GM21360 (cell line): ENCODE measurements around the gene CEP63.
A peak's percentile ranks its signal among the peaks of the same experiment; 100 is the strongest.

Source experiments
- ATAC-seq: cut with Tn5 transposase; IDR thresholded peaks from one replicate; pipeline ENCODE4 v1.9.1; 2021; ENCODE audit warnings: mild to moderate bottlenecking, moderate library complexity; ENCODE audit not compliant: unreplicated experiment

Gene CEP63

DNA sequence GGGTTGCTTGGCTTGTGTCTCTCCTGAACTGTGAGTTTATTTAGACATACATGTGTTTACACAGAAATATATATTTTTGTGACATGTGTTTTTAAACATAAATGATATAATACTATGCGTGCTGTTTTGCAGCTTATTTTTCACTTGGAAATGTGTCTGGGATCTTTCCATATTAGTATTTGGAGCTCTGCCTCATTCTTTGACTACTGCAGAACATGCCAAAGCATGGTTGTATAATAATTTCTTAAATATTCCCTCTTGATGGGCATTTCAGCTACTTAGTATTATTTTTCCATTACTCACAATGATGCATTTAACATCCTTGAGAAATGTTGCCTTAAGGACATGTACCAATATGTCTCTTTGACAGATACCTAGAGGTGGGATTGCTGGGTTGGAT, 19.5 kb upstream of the CEP63 start:
- ATAC-seq, result no peak

DNA sequence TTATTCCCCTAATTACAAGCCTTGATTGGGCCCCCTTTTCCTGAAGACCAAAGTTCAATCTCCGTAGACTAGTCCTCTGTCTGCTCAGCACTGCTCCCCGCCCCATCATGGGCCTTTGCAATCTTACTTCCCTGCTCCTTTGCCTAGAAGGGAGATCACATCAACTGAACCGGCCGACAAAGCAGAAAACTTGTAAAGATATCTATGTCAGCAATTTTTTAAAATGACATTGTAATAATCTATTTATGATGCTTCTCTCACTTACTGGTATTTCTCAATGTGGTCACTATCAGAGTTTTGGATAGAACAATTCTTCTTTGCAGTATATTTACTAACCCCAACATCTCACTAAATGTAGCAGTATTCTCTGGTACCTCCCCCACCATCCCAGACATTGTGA, 17.3 kb upstream of the CEP63 start:
- no peak for ATAC-seq

DNA sequence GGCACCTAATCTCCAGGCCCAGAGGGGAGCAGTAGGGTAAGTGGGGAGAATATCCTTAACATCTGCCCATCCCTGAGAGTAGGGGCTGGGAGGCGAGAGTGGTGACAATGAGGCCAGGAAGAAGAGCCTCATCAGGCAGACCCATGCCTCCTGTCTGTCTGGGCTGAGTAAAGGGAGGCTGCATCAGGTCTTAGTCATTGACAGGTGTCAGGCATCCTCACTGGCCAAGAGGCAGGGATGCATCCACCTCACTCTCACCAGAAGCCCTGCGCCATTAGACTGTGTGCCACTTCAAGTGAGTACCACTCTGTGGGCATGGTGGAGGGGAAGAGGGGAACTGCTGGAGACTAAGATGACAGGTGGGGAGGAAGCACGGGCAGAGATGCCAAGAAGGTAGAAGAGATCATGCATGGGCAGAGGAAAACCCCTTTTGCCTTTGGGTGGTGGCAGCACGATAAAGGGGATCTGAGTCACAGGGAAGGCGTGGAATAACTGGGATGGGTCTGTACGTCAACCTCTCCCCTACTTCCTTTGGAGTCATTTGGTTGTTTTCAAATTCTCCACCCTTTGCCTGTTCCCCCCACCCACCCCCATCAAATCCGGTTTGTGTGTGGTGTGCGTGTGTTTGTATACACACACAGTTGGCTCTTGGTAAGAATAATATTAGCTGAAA, 14.2 kb upstream of the CEP63 start:
- no peak for ATAC-seq

DNA sequence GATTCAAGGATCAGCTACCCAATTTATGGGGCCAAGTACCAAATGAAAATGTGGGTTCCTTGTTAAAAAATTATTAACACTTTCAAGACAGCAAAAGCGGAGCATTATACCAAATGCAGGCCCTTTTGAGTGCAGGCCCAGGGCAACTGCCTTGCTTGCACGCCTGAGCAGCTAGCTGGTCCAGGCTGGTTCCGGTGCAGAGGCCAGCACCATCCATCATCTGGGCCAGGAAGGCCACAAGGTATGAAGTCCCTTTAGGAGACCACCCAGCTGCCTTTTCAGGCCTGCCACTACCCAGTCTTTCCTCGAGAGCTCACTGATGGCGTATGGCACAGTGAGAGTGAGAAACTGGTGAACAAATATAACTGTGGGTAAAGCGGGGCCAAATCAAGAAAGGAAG, 13.0 kb upstream of the CEP63 start:
- no peak for ATAC-seq

DNA sequence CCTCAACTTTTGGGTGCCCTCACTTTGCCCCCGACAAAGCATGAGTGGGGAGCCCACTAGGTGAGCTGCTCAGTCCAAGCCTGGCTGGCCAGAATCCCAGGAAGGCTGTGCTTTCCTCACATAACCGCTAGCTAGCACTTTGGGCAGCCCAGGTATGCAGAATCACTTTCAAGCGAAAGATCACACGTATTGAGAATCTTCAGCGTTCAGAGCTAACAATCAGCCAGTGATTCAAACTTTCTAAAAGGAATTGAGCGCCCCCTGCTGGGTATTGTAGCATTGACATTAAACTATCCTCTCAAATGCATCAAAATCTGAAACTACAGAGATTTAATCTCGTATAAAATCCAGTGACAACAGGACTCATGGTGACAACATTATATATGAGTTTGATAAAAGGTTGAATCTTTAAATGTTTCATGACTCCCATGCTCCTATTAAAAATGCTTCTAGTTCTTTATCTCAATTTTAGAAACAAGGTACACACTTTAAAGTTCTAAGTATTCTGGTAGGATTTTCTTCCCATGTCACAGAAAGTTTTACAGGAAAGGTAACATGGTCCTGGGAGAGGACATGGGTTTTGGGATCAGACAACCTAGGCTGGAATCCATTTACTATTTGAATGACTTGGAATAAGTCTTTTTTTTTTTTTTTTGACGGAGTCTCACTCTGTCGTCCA, 11.8 kb upstream of the CEP63 start:
- no peak for ATAC-seq

DNA sequence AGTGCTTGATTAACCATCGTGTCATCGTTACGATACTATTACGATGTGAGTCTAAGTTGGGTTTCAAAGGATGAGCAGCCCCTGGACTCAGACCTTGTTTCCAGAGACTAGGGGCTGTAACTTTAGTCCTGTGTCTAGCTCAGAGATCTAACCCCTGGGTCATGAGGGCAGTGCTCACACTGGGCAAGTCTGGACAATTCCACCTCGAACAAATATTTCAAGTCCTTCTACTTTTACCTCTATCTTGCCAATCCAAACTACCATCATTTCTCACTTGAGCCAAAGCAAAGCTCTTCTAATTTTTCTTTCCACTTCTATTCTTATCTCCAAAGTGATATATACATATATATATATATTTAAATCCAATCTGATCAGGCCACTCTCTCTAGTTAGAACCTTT, 10.9 kb upstream of the CEP63 start:
- ATAC-seq, result no peak

DNA sequence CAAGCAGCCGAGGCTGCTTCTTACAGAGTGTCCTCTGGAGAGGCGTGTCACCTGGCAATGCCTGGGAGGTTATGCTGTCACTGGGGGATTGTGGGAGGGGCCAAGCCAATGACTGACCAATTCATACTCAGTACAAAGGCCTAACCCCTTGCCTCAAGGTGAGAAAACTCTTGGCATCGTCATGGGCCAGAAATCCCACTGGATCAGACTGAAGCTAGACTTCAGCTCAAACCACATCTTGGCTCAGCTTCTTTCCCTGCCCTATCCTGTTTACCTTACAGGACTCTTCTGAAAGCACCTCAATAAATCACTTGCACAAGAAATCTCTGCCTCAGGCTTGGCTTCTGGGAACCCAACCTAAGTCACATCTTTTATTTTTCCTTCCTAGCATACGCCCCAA, 9.6 kb upstream of the CEP63 start:
- no peak for ATAC-seq

DNA sequence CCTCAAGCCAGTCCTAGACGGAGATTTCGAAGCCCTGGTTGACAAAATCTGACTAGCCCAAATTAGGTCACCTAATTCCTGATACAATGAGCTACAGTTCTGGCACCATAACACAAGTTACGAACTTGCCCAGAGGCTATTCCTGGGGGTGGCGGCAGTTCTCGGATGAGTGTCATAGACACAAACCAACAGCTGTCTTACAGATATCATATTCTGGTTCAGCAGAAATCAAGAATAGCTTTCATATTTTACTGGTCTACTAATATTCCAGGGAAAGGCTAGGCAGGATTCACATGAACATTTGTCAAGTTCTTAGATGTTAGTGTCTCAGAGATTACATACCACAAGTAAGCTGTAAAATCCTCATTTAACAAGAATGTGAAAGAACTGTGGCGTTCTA, 8.9 kb upstream of the CEP63 start:
- no peak for ATAC-seq

DNA sequence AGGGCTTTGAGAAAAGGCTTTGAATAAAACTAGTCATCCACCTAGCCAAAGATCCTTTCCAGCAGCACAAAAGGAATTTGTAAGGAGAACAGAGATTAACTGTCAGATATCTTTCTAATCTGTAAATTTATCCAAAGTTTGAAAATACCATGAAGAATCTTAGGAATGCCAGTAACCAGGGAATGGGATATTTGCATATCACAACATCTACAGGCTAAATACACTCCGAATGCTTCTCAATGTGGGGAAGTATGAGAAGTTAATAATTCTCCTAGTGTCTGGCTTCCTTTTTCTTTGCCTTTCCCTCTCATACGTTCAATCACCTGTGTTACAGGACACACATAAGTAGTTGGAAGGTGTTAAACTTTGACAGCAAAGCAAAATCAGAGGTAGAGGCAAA, 7.9 kb upstream of the CEP63 start:
- ATAC-seq, result no peak

DNA sequence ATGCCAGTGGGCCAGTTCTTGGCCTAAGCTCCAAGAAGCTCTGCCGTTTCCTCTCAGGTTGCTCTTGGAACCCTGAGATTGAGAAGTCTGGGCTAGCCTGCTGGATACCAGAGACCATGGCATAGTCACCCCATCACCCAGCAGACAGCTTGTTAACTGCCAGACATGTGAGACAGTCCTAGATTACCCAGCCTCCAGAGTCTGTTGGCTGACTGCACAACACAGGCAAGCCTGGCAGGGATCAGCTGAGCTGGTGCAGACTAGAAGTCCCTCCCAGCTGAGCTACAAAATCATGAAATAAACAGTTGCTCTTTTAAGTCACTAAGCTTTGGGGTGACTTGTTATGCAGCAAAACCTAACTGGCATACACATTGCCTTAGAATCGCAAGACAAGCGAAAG, 5.3 kb upstream of the CEP63 start:
- no peak for ATAC-seq

DNA sequence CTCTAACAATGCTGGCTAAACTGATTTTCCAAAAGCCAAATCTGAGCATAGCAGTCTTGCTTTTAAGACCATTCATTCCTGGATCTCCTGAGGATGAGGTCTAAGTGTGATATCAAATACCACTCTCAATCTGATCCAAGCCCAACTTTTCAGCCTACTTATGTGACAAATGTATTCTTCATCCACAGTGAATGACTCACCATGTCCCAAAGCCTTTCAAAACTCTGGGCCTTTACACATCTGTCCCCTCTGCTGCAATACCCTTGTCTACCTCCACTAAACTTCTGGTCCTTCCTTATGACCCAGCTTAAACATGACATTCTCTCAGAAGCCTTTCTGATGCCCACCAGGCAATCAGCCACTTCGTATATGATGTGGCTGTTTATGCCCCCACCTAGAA, 4.7 kb upstream of the CEP63 start:
- ATAC-seq, result no peak

DNA sequence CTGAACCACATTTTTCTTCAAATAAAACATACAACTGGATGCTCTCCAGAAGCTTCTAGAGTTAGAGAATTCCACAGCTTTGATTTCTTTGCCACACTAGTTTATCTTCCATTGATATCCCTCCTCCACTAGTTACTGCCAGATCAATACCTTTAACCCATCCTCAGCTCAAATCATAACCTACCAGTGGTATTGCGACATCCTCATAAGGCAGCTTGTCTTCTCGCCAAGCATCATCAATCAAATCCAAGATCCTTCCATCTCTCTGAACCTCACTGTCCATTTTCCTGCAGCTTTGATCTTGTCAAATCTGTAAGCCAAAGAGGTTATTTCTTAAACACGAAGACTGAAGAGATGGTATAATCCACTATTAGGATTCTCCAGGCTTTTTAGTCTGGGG, 3.2 kb upstream of the CEP63 start:
- no peak for ATAC-seq

DNA sequence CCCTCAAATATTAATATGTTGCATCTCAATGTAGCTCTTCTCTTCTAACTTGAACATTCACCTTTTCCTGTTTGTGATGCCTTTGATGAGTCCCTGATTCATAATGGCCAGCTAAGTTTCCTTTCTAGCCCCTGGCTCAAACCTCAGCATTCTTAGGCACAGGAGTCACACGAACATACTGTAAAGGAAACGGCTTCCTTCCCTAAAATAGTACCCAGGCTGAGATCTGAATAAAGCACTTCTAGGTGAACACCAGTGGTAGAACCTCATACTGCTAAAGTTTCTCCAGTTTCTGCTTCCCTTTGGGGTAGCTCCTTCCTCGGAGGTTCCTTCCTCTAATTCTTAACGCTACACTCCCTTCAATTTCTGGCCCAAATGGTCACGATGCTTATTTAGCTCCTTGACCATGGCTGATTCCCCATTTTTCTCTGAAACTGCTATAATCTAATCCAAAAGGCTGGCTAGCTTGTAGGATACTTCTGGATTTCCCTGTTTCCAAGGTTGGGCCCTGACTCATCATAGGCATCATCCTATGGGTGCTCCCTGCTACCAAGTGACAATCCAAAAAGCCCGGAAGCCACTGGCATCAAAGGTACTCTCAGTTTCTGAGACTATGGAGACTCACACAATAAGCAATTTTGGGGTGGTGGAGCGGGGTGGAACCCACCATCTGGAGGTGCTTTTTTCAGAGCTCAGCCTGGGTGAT, 2.5 kb upstream of the CEP63 start:
- ATAC-seq, result no peak

DNA sequence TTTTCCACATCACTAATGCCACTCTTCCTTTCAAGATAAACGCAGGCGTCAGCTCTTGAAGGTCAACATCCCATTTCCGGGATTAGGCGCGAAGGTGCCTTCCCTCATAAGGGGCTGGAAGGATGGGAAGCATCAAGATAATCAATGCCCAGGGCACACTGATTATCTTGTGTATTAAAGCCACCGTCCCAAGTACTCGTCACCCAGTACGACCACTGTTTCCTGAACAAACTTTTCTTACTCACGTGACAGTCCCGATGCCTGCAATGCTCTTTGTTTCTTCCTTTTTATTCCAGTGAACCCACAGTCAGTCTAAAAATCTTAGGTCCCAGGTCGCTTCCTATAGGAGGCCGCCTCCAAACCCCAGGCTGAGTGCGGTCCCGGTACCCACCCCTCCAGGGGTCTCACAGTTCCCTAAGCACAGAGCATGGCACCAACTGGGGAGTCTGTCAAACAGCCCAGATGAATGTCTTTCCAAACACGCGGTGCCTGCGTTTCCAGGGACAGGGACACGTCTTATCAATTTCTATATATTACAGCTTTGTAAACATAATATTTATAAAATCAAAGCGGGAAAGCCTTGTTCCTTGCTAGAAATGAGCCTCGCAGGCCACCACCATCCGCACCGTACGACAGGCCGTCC, 661 bp upstream of the CEP63 start:
- ATAC-seq, result peak; percentile 14

DNA sequence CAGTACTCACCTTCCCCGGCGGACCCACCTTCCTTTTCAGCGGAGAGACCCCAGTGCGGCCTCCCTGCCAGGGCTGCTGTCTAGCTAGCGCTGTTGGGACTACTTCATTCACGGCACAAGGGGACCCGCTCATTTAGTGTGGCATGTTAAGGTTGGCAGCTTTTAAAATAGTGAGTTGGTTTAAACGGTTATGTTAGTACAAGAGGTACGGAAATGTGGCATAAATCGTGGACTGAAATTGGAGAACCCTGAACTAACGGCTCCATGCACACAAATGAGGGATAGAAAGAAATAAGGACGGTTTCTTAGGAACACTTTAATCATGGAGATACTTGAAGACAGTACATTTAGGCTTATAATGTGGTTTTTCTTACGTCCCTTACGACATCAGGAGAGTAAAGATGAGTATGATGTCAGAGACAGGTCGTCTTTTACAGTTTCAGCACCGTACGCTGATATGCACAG, 752 bp downstream of the CEP63 start:
- no peak for ATAC-seq

DNA sequence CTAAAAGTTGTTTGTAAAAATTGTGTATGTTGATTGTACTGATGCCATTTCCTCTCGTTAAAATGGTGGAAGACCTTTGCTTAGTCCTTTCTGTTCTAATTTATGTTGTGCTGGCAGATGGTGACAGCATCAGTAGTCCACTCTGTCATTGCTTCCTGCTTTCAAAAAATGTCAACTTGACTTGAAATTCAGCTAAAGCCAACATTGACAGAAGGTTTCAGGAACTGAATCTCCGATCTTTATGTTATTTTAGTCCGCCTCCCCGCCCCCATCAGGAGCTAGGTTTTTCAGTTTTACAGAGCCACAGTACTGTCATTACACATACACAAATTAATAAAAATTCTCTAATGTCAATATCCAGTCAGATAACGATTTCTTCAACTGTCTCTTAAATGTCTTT, 1.5 kb downstream of the CEP63 start:
- no peak for ATAC-seq

DNA sequence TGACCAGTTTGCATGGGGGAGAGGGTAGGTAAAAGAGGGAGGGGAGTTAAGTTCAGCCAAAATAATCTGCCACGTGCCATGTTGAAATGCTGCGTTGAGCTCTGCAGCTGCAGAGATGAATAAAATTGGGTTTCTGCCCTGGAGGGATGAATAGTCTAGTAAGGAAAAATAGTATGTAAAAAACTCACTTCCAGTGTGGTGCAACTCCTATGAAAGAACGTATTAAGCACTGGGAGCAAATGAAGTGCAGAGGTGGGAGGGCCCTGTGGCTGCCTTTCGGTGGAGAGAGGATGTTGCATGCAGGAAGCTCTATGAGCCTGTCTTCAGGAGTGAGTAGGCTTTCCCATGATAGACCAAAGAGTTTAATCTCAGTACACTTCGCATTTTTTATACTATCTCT, 8.6 kb downstream of the CEP63 start:
- ATAC-seq, result no peak

DNA sequence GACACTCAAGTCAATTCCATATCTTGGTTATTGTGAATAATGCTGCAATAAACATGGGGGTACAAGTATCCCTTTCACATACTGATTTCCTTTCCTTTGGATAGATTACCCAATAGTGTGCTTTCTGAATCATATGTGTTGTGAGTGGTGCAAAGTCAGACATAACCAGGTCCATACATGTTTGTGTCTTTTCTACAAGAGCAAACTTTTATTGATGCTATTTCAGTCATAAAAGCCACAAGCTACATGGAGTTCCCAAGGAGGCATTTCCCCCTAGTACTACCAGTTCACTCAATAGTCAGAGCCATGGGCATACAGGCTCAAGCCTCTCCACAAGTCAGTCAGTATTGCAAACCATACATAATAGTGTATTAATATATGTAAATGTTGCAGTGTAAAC, 10.1 kb downstream of the CEP63 start:
- no peak for ATAC-seq

DNA sequence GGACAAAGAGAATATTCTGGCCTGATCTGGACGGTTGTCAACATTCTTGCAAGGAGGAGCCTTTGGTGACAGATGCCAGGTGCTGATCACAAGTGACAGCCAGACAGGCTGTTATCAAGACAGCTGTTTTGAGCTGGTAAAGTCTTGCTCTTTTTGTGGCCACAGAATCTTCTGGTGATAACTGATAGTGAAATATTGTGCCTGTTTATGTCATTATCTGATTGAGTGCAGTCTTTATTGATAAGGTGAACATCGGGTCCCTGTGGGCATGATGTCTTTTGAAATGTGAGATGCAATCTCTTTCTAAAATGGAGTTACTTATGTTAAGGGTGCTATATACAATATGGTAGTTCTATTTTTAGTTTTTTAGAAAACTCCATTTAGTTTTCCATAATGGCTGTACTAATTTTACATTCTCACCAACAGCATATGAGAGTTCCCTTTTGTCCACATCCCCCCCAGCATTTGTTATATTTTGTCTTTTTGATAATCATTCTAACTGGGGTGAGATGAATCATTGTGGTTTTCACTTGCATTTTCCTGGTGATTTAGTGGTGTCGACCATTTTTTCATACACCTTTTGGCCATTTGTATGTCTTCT, 10.7 kb downstream of the CEP63 start:
- no peak for ATAC-seq

DNA sequence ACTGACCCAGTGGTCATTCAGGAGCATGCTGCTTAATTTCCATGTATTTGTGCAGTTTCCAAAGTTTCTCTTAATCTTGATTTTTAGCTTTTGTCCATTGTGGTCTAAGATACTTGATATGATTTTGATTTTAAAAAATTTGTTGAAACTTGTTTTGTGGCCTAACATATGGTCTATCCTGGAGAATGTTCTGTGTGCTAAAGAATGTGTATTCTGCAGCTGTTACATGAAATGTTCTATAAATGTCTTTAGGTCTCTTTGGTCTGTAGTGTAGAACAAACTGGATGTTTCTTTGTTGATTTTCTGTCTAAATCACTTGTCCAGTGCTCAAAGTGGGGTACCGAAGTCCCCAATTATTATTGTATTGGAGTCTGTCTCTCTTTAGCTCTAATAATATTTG, 17.4 kb downstream of the CEP63 start:
- no peak for ATAC-seq

DNA sequence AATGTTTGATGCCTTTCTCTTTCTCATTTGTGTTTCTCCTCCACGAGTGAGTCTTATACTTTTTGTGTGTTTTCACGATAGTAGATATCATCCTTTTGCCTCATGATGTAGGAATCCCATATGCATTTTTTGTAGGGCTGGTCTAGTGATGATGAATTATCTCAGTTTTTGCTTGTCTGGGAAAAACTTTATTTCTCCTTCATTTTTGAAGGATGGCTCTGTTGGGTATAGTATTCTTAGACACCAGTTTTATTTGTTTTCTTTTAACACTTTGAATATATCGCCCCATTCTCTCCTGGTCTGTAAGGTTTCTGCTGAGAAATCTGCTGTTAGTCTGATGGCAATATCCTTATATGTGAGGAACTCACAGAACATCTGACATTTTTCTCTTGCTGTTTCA, 18.3 kb downstream of the CEP63 start:
- ATAC-seq, result no peak
